HG02943 (cell line): ENCODE results near the gene MEP1A.
"Not testable (repeated sequence)": the region's sequence is repeated elsewhere in the genome, so short reads cannot be mapped to it uniquely, and the experiment has no call there.

Source experiments
- ATAC-seq: cut with Tn5 transposase; IDR thresholded peaks from one replicate; pipeline ENCODE4 v1.9.1; 2021; ENCODE audit warnings: mild to moderate bottlenecking, low read depth, moderate library complexity; ENCODE audit not compliant: unreplicated experiment

Gene MEP1A

DNA sequence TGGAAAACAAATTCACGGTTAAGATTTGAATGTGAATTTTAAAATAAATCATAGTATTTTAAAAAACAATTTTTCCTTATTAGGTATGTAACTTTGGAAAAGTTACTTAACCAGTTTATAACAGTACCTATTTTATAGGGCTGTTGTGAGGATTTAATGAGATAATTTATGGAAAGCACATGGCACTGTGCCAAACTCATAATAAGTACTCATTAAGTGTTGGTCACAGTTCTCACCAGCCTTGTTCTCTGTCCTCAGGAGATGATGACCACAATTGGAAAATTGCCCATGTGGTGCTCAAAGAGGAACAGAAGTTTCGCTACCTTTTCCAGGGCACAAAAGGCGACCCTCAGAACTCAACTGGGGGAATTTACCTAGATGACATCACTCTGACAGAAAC is 39.6 kb downstream of the MEP1A start:
- ATAC-seq = no peak

DNA sequence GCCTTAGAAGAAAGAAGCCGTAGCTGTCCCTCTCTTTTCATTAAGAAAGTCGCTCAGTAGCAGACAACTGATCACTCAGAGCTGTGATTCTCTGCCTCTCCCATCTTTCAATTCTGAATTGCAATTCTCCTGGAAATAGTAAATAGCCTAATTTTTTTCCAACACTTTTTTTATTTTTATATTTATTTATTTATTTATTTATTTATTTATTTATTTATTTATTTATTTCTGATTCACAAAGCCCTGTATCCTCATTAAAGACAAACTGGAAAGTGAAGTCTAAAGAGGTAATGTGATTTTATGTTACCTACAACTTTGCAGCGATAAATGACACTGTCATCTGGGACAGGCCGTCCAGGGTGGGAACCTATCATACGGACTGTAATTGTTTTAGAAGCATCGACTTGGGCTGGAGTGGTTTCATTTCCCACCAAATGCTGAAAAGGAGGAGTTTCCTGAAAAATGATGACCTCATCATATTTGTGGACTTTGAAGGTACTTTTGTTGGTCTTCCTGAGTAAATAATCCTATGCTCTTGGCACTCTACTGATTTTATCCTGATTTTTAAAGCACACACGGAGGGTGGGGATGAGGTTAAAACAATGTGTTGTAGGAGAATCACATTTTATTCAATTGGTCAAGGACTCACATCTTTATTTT is 41.2 kb downstream of the MEP1A start:
- not testable (repeated sequence) for ATAC-seq

DNA sequence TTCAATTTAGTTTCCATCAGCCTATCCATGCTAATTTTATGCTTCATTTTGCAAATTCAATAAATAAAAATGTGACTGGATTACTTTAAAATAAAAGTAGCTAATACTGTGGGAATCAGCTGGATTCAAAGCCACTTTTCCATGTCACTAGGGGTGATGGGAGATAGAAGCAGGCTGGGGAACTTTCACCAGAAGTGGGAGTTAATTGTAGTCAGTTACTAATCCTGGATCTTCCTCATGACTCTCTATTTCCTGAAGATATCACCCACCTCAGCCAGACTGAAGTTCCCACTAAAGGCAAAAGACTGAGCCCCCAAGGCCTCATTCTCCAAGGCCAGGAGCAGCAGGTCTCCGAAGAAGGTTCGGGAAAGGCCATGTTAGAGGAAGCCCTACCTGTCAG is 41.8 kb downstream of the MEP1A start:
- not testable (repeated sequence) for ATAC-seq

DNA sequence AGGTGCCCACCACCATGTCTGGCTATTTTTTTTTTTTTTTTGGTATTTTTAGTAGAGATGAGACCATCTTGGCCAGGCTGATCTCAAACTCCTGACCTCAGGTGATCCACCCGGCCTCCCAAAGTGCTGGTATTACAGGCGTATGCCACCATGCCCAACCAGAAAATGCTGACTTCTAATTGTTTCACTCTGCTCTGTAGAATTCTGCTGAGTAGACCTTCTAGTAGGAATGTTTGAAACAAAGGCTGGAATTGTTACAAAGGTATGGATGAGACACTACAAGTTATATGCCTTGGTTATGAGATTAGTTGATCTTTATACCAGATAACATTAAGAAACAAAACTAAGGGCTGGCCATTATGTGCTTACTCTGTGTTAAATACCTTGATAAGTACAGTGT is 44.8 kb downstream of the MEP1A start:
- no peak for ATAC-seq

- ATAC-seq = not testable (repeated sequence)
Observed at GRCh38 chr6:46842252-46842846, 49.2 kb downstream of the MEP1A start.

- ATAC-seq = no peak
Observed at GRCh38 chr6:46845126-46845525, 51.9 kb downstream of the MEP1A start.

DNA sequence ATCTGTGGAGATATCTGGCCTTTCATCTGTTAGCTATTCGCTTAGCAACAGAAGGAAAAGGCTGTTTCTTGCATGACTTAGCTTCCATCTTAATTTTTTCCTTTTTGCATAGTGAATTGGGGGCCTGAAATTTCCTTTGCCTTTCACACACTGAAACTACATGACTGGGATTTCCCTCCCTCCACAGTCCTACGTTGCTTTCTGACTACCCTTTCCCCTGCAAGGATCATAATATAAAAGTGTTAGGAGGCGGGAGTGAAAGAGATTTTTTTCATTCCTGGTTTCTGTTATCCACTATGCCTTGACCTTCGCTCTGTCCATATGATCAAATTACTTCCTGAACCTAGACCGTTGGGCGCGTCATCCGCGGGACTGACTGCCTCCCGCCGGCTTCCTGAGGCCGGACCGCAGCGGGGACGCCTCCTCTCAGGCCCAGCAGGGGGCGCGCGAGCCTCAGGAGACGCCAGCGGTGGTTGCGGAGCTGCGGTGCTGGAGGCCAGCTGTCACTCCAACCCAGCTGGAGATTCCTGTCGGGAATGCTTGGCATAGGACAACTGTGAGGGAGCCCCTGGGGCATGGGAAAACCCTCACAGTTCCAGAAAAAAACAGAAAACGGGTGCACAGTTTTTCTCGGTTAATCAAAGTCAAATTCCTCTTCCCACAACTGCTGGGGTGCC is 55.6 kb downstream of the MEP1A start:
- peak; percentile 78 for ATAC-seq

DNA sequence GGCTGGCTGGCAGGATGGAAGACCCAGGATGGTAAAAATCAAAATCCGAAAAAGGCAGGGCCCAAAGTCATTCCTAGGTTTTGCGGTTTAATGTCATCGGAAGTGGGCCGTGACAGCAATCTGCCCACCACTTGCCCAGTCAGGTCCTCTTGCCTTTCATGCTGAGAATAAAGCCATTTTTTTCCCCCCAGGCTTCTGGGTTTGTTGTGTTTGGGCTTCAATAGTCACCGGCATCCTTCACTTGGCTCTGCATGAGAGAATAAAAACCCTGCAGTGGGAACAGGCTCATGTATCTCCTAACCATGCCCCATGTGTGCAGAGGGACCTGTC is 56.1 kb downstream of the MEP1A start:
- ATAC-seq = peak; percentile 12

GRCh38 chr6:46850792-46851191 is 57.6 kb downstream of the MEP1A start:
- no peak for ATAC-seq

DNA sequence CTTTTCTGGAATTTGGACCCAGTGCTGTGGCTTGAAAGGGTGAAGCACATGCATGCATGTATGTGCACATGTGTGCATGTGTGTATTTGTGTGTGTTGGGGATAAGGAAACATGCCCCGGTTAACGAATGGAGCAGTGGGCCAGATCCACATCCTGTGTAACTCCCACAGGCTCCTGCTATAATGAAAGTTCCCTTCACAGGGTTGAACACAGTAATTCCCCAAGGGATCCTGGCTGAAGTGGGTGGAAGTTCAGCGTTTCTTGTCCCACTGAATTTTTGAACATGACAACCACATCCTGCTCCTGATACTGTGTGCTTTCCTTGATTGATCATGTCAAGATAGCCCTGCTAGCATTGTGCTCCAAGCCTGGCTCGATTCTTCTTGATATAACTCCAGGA is 58.4 kb downstream of the MEP1A start:
- not testable (repeated sequence) for ATAC-seq

DNA sequence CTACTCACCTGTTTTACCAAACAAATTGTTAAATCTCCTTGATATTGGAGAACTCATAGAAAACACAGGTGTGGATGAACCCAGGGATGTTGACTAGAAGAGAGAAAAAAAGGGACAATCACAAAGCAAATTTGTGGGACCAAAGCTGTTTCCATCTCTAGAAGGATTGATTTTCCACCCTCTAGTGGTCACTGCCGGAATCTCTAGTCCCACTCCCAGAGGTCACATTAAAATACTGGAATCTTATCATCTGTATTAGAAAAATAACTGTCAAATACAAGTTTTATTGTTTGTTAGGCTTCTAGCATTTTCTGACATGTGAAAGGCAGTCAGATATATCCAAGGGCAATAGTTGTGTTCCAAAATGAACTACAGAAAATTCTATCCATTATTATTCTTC is 62.8 kb downstream of the MEP1A start:
- not testable (repeated sequence) for ATAC-seq

GRCh38 chr6:46862381-46862780 is 69.2 kb downstream of the MEP1A start:
- ATAC-seq = no peak

DNA sequence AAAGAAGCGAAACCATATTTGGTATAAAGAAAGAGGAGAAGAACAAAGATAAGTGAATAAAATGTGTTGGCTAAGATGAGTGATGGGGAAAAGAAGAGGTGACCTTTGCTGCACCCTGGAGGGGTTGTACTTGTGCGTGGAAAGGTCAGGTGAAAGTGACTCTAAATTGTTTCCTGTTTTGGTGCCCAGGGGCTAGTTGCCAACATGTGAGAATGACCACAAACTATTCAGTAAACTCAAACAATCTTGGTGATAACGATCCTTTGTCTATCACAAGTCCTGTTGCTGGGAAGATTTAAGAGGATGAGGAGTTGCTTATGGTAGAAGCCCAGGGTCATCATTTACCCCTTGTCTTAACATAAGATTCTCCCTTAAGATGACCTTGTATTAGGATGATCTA is 70.6 kb downstream of the MEP1A start:
- ATAC-seq = no peak

DNA sequence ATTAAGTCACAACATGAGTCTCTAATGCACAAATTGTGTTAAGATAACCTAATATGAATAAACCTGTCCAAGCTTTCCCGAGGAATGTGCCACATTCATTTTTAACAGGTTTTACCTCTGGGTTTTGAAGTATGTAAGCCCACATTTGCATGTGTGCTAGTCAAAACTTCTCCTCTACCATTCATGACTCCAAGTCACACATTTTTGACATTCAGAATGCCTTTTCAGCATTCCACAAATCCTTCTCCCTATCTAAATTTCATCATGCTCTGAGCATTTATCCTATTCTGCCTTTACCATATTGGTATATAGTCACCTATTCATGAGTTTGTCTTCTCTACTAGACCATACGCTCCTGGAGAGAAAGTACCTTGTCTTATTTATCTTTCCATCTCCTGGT is 72.0 kb downstream of the MEP1A start:
- no peak for ATAC-seq

GRCh38 chr6:46867411-46867810 is 74.2 kb downstream of the MEP1A start:
- ATAC-seq = no peak

DNA sequence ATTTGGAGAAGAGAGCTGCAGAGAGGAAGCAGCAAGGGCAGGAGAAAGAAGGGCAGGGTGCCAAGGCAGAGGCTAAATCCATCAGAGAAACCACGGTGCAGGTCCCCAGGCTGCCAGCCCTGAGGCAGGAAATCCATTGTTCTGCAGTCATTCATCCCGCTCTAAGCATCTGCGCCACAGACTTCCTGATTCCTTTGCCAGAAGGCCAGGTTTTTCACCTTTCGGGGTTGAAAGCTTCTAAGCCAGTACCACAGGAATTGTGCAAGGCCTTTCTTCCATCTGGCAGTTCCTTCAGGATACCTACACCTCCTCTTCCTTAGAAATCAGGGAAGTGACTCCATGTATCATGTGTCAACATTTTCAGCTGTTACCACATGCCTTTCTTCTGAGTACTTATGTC is 82.9 kb downstream of the MEP1A start:
- no peak for ATAC-seq

- no peak for ATAC-seq
Observed at GRCh38 chr6:46879003-46879402, 85.8 kb downstream of the MEP1A start.

DNA sequence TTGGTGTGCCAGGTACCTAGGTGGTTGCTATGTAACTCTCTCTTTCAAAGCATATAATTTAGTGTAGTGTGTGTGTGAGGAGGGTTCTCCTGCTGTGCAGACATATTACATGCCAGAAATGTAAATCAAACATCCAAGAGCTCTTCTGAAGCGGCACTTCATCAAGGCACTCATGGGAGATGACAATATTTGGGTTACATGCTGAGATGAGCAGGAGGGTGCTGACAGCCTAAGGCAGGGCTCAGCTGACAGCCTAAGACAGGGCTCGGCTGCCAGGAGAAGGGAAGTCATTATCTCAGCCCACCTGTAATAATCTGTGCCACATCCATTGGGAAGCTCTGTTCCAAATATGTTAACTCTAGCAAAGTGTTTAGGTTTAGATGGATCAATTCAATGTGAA is 89.5 kb downstream of the MEP1A start:
- no peak for ATAC-seq

- no peak for ATAC-seq
Observed at GRCh38 chr6:46888031-46888430, 94.8 kb downstream of the MEP1A start.

- ATAC-seq = no peak
Observed at GRCh38 chr6:46888578-46888977, 95.4 kb downstream of the MEP1A start.
